Neuronal stem cell (in vitro differentiated cells): ENCODE results near the gene CYB561D2.

Experiments
- DNase-seq: peaks from one replicate; pipeline ENCODE4 v3.0.0-alpha.2; 2013; ENCODE audit warnings: low spot score
- H2AFZ ChIP-seq: one replicate; pipeline ENCODE4 v1.6.1; 2013; ENCODE audit warnings: mild to moderate bottlenecking, low read length, inconsistent platforms
- H2AK5ac ChIP-seq: 2 replicates; pipeline ENCODE4 v1.6.1; 2013; ENCODE audit warnings: low read depth, mild to moderate bottlenecking, inconsistent platforms, low read length, moderate library complexity, mixed read lengths
- H2BK120ac ChIP-seq: 2 replicates; pipeline ENCODE4 v1.6.1; 2013; ENCODE audit warnings: low read depth, mild to moderate bottlenecking, inconsistent platforms, low read length, moderate library complexity, mixed read lengths
- H2BK12ac ChIP-seq: one replicate; pipeline ENCODE4 v1.6.1; 2013; ENCODE audit warnings: low read length, inconsistent platforms
- H2BK15ac ChIP-seq: 2 replicates; pipeline ENCODE4 v1.6.1; 2013; ENCODE audit warnings: mild to moderate bottlenecking, low read length, inconsistent platforms, mixed read lengths
- H2BK5ac ChIP-seq: one replicate; pipeline ENCODE4 v1.6.1; 2013; ENCODE audit warnings: inconsistent platforms, mild to moderate bottlenecking, low read length, moderate library complexity
- H3K14ac ChIP-seq: one replicate; pipeline ENCODE4 v1.6.1; 2013; ENCODE audit warnings: low read length, inconsistent platforms
- H3K18ac ChIP-seq: 2 replicates; pipeline ENCODE4 v1.6.1; 2013; ENCODE audit warnings: low read length, inconsistent platforms
- H3K23ac ChIP-seq: 2 replicates; pipeline ENCODE4 v1.6.1; 2013; ENCODE audit warnings: low read depth, mild to moderate bottlenecking, mixed read lengths, low read length, inconsistent platforms; ENCODE audit not compliant: poor library complexity
- H3K27ac ChIP-seq: replicated peaks from 3 replicates; pipeline ENCODE4 v1.5.1; 2013; ENCODE audit warnings: low read length, inconsistent platforms
- H3K27me3 ChIP-seq, 3 experiments: 2 replicates each; pipeline ENCODE4 v1.6.1; 2013; ENCODE audit warnings: low read length in 3 of 3, mild to moderate bottlenecking in 2 of 3, inconsistent platforms in 1 of 3, low read depth in 1 of 3, mixed read lengths in 1 of 3, moderate library complexity in 1 of 3; ENCODE audit not compliant: control insufficient read depth in 3 of 3, insufficient read depth in 3 of 3
- H3K36me3 ChIP-seq, 2 donors: replicated peaks in 1 of 2; 2 replicates each; pipeline ENCODE4 v1.6.1; 2013; ENCODE audit warnings: low read length in 2 of 2; ENCODE audit not compliant: control insufficient read depth in 2 of 2, insufficient read depth in 2 of 2
- H3K4ac ChIP-seq: 2 replicates; pipeline ENCODE4 v1.6.1; 2013; ENCODE audit warnings: inconsistent platforms, mild to moderate bottlenecking, low read length, moderate library complexity
- H3K4me1 ChIP-seq, 2 donors: 1 replicate in 1 of 2; 2 replicates in 1 of 2; pipeline ENCODE4 v1.6.1; 2013; ENCODE audit warnings: low read length in 2 of 2, low read depth in 1 of 2; ENCODE audit not compliant: control insufficient read depth in 2 of 2, insufficient read depth in 1 of 2
- H3K4me2 ChIP-seq: one replicate; pipeline ENCODE4 v1.6.1; 2013; ENCODE audit warnings: mild to moderate bottlenecking, low read length, inconsistent platforms; ENCODE audit not compliant: insufficient read depth, poor library complexity, severe bottlenecking
- H3K4me3 ChIP-seq, 2 donors: 2 replicates each; pipeline ENCODE4 v1.5.1; 2013; ENCODE audit warnings: low read length in 2 of 2, mild to moderate bottlenecking in 2 of 2, inconsistent platforms in 1 of 2, moderate library complexity in 1 of 2
- H3K79me1 ChIP-seq: one replicate; pipeline ENCODE4 v1.6.1; 2013; ENCODE audit warnings: low read depth, mild to moderate bottlenecking, inconsistent platforms, low read length, moderate library complexity
- H3K9ac ChIP-seq: one replicate; pipeline ENCODE4 v1.6.1; 2013; ENCODE audit warnings: mild to moderate bottlenecking, low read depth, low read length, inconsistent platforms; ENCODE audit not compliant: poor library complexity
- H3K9me3 ChIP-seq, 2 donors: replicated peaks in 1 of 2; 2 replicates each; pipeline versions ENCODE3 to v1.6.1; 2013; ENCODE audit warnings: low read length in 2 of 2, mild to moderate bottlenecking in 2 of 2, inconsistent platforms in 1 of 2, low read depth in 1 of 2, mixed read lengths in 1 of 2, moderate library complexity in 1 of 2; ENCODE audit not compliant: control insufficient read depth in 2 of 2, insufficient read depth in 1 of 2
- H4K8ac ChIP-seq: one replicate; pipeline ENCODE4 v1.6.1; 2013; ENCODE audit warnings: low read depth, mild to moderate bottlenecking, inconsistent platforms, low read length, moderate library complexity
- H4K91ac ChIP-seq: one replicate; pipeline ENCODE4 v1.6.1; 2013; ENCODE audit warnings: low read length, low read depth, mild to moderate bottlenecking, inconsistent platforms; ENCODE audit not compliant: poor library complexity
- WGBS, 2 donors: extraction: QIAGEN DNeasy Blood & Tissue Kit; methylation state at CpG; one replicate each; pipeline ENCODE4 v1.1.7; 2013; ENCODE audit warnings: missing lambda C conversion rate in 2 of 2, mixed read lengths in 1 of 2; ENCODE audit not compliant: insufficient read length in 2 of 2, insufficient replicate concordance in 1 of 2; ENCODE audit errors: extremely low coverage in 2 of 2; 5-methylcytosine and 5-hydroxymethylcytosine counted together

Gene CYB561D2

GRCh38 chr3:50326182-50326541 lies 24.5 kb upstream of the CYB561D2 start:
- no peak overlapping the region for H3K4me2 ChIP-seq
- no CpG with 5 or more reads among the region's 8 CpGs for whole genome bisulfite sequencing, 2 donors
- no peak overlapping the region for H2BK12ac ChIP-seq
- DNase-seq = no peak
- no peak overlapping the region for H3K18ac ChIP-seq
- no peak overlapping the region for H2BK120ac ChIP-seq
- H3K23ac ChIP-seq = no peak overlapping the region
- no peak overlapping the region for H3K4ac ChIP-seq
- no peaks in the 10 kb centered on the region for H3K9me3 ChIP-seq
- H3K9ac ChIP-seq = no peak overlapping the region
- H3K36me3 ChIP-seq = peaks cover 29 to 51% of the 10 kb centered on the region in 2 donors
- no peak overlapping the region for H3K14ac ChIP-seq
- no peak overlapping the region for H3K4me3 ChIP-seq
- no peaks in the 10 kb centered on the region for H3K27me3 ChIP-seq
- H4K91ac ChIP-seq = no peak overlapping the region
- H4K8ac ChIP-seq = no peak overlapping the region
- peaks cover 20% of the 10 kb centered on the region in 2 donors for H3K4me1 ChIP-seq
- peaks cover 10% of the 10 kb centered on the region for H3K79me1 ChIP-seq
- no peak overlapping the region for H2AFZ ChIP-seq
- H2AK5ac ChIP-seq = no peak overlapping the region
- no peak overlapping the region for H2BK15ac ChIP-seq
- H2BK5ac ChIP-seq = no peak overlapping the region
- H3K27ac ChIP-seq = no peak overlapping the region

GRCh38 chr3:50327129-50327528 lies 23.5 kb upstream of the CYB561D2 start:
- no peak overlapping the region for H3K14ac ChIP-seq
- DNase-seq = no peak
- no CpG with 5 or more reads among the region's 4 CpGs for WGBS, 2 donors
- no peak overlapping the region for H3K18ac ChIP-seq
- no peak overlapping the region for H4K91ac ChIP-seq
- H3K4me2 ChIP-seq = peak overlapping the region; percentile 94
- H4K8ac ChIP-seq = no peak overlapping the region
- H3K79me1 ChIP-seq = peaks cover 10% of the 10 kb centered on the region
- no peak overlapping the region for H2BK15ac ChIP-seq
- H3K4ac ChIP-seq = no peak overlapping the region
- H2AK5ac ChIP-seq = no peak overlapping the region
- no peak overlapping the region for H3K9ac ChIP-seq
- peaks cover 17% of the 10 kb centered on the region in 2 donors for H3K4me1 ChIP-seq
- H3K23ac ChIP-seq = no peak overlapping the region
- peaks cover 39 to 61% of the 10 kb centered on the region in 2 donors for H3K36me3 ChIP-seq
- no peak overlapping the region for H2BK120ac ChIP-seq
- H3K27me3 ChIP-seq = no peaks in the 10 kb centered on the region
- no peaks in the 10 kb centered on the region for H3K9me3 ChIP-seq
- peak overlapping the region; percentile 26 for H2BK5ac ChIP-seq
- H3K27ac ChIP-seq = no peak overlapping the region
- H2BK12ac ChIP-seq = no peak overlapping the region
- H3K4me3 ChIP-seq = peak overlapping the region; percentile 74 to 98
- H2AFZ ChIP-seq = no peak overlapping the region

- H2BK15ac ChIP-seq = no peak within 1 kb of the TSS
- no CpG with 5 or more reads among the region's 55 CpGs for WGBS, 2 donors
- peak within 1 kb of the TSS; percentile 73 for H3K18ac ChIP-seq
- peaks cover 11% of the 10 kb centered on the region for H3K79me1 ChIP-seq
- no peak within 1 kb of the TSS for H2BK12ac ChIP-seq
- peak within 1 kb of the TSS; percentile 74 for H2AFZ ChIP-seq
- H2AK5ac ChIP-seq = peak within 1 kb of the TSS; percentile 67
- H3K4ac ChIP-seq = peak within 1 kb of the TSS; percentile 53
- H2BK120ac ChIP-seq = no peak within 1 kb of the TSS
- H4K8ac ChIP-seq = no peak within 1 kb of the TSS
- no peaks in the 10 kb centered on the region for H3K9me3 ChIP-seq
- no peak within 1 kb of the TSS for H4K91ac ChIP-seq
- H3K4me2 ChIP-seq = peak within 1 kb of the TSS; percentile 94
- H3K23ac ChIP-seq = peak within 1 kb of the TSS; percentile 62
- H3K36me3 ChIP-seq = peaks cover 43 to 69% of the 10 kb centered on the region in 2 donors
- no peaks in the 10 kb centered on the region for H3K27me3 ChIP-seq
- H3K4me3 ChIP-seq = peak within 1 kb of the TSS; percentile 74 to 98
- peak; percentile 93 for DNase-seq
- peak within 1 kb of the TSS; percentile 27 for H3K27ac ChIP-seq
- H2BK5ac ChIP-seq = peak within 1 kb of the TSS; percentile 26
- H3K9ac ChIP-seq = peak within 1 kb of the TSS; percentile 96
- peaks cover 8 to 12% of the 10 kb centered on the region in 2 donors for H3K4me1 ChIP-seq
- no peak within 1 kb of the TSS for H3K14ac ChIP-seq
Observed at GRCh38 chr3:50327943-50328691, 22.5 kb upstream of the CYB561D2 start, which contains the start of gene TUSC2. Gene TUSC2 (minus strand): TSS chr3:50328223. CDS start chr3:50328099, 124 bp downstream.

- H3K36me3 ChIP-seq = peaks cover 40 to 70% of the 10 kb centered on the region in 2 donors
Observed at GRCh38 chr3:50330330-50330729, 20.3 kb upstream of the CYB561D2 start.

More at GRCh38 chr3:50330330-50330729, 20.3 kb upstream of the CYB561D2 start:
- H2AFZ ChIP-seq = no peak overlapping the region
- H3K14ac ChIP-seq = no peak overlapping the region
- H3K18ac ChIP-seq = no peak overlapping the region
- H3K23ac ChIP-seq = no peak overlapping the region
- peak overlapping the region in 1 of 2 donors; percentile 28 for H3K4me3 ChIP-seq
- peaks cover 10% of the 10 kb centered on the region for H3K79me1 ChIP-seq
- no peak for DNase-seq
- peaks cover 3 to 6% of the 10 kb centered on the region in 2 donors for H3K4me1 ChIP-seq
- H2BK12ac ChIP-seq = no peak overlapping the region
- H2BK15ac ChIP-seq = no peak overlapping the region
- no peak overlapping the region for H3K9ac ChIP-seq
- no CpG with 5 or more reads among the region's 10 CpGs for WGBS, 2 donors
- no peak overlapping the region for H4K91ac ChIP-seq
- no peaks in the 10 kb centered on the region for H3K27me3 ChIP-seq
- H2BK5ac ChIP-seq = no peak overlapping the region
- H3K27ac ChIP-seq = no peak overlapping the region
- no peak overlapping the region for H2BK120ac ChIP-seq
- H3K4me2 ChIP-seq = no peak overlapping the region
- H3K4ac ChIP-seq = no peak overlapping the region
- peak overlapping the region; percentile 70 for H4K8ac ChIP-seq
- H2AK5ac ChIP-seq = no peak overlapping the region
- H3K9me3 ChIP-seq = no peaks in the 10 kb centered on the region
